Activated CD8-positive, alpha-beta memory T cell treated with anti-CD3 and anti-CD28 coated beads for 36 hours (primary cell): ENCODE results near the gene USP47. TPM values are rescaled to one million over a fixed set of nuclear protein-coding genes. Genes with fewer than 3 reads are reported as not detected.
"Not testable (repeated sequence)": the region's sequence is repeated elsewhere in the genome, so short reads cannot be mapped to it uniquely, and the experiment has no call there.

Source experiments
- CTCF ChIA-PET: fragments of 350-600 bp; sonication (Branson Sonifier 250); formaldehyde crosslinking; loops from one replicate; lab custom pipeline; 2021; ENCODE audit warnings: antibody characterized with exemption; lab: Charles Lee
- POLR2A ChIA-PET: fragments of 350-600 bp; sonication (Branson Sonifier 250); formaldehyde crosslinking; loops from one replicate; lab custom pipeline; 2021; ENCODE audit warnings: antibody characterized with exemption; lab: Charles Lee
- total RNA-seq, 2 experiments: library from RNA; stranded (reverse); gene quantifications; one replicate each; pipeline ENCODE4 v1.2.3, GENCODE V29; 2021

Gene USP47
- total RNA-seq, 2 experiments from 2014 or later = 43.9 to 47.2 TPM

- POLR2A ChIA-PET = no interaction called here
Measured at GRCh38 chr11:11822946-11823345, 18.8 kb upstream of the USP47 start.

DNA sequence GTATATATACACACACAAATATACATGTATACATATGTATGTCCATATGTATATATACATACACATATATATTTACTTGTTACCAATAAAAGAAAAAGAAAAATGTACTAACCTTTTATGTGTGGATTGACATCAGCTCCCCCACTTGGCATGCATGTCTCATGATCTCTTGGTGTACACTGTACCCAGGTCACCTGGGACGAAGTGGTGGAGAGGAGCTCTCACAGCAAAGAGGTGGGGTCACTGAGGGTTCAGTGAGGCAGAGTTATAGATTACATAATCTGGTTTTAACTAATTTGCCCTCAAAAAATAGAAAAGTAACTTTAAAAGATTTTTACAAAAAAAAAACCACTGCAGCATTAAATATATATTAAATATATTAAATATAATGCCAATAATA is 15.5 kb upstream of the USP47 start:
- ChIA-PET CTCF (interaction anchor here (0.8 kb wide), 1 partner anchor 8 kb away, joined by 3 read pairs; no protein-coding TSS in a partner anchor), POLR2A (no interaction called here)

More at GRCh38 chr11:11822946-11823345, 18.8 kb upstream of the USP47 start:
- CTCF ChIA-PET = no interaction called here

GRCh38 chr11:11827272-11827671 is 14.5 kb upstream of the USP47 start:
- ChIA-PET POLR2A (no interaction called here), CTCF (interaction anchor here (0.8 kb wide), 1 partner anchor 9 kb away, joined by 3 read pairs; no protein-coding TSS in a partner anchor)

DNA sequence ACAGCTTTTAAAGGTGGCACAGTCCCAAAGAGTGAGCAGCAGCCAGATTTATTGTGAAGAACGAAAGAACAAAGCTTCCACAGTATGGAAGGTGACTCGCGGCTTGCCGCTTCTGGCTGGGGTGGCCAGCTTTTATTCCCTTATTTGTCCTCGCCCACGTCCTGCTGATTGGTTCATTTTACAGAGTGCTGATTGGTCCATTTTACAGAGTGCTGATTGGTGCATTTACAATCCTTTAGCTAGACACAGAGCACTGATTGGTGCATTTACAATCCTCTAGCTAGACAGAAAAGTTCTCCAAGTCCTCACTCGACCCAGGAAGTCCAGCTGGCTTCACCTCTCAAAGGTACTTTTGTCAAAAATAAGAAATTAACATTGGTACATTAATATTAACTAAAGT is 10.4 kb upstream of the USP47 start:
- POLR2A ChIA-PET, CTCF ChIA-PET: not testable (repeated sequence)

GRCh38 chr11:11836676-11837231 is 5.0 kb upstream of the USP47 start:
- ChIA-PET POLR2A (no interaction called here), CTCF (no interaction called here)

DNA sequence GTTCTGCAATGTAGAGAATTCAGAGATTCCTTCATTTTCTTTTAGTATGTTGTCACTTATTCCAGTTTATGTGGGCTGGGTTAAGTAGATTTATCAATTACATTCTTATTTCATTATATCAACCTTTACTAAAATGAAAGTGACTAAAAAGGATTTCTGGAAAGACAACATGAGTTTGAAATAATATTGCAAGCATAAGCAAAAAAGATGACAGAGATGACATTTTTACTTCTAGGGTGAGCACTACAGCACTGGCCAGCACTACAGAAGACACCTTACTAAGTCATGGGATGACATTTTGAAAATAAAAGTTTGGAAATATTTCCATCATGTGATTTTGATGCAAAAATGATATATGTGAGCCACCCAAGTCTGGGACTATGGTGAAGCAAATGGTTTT is 2.1 kb upstream of the USP47 start:
- CTCF ChIA-PET = no interaction called here
- POLR2A ChIA-PET = no interaction called here

DNA sequence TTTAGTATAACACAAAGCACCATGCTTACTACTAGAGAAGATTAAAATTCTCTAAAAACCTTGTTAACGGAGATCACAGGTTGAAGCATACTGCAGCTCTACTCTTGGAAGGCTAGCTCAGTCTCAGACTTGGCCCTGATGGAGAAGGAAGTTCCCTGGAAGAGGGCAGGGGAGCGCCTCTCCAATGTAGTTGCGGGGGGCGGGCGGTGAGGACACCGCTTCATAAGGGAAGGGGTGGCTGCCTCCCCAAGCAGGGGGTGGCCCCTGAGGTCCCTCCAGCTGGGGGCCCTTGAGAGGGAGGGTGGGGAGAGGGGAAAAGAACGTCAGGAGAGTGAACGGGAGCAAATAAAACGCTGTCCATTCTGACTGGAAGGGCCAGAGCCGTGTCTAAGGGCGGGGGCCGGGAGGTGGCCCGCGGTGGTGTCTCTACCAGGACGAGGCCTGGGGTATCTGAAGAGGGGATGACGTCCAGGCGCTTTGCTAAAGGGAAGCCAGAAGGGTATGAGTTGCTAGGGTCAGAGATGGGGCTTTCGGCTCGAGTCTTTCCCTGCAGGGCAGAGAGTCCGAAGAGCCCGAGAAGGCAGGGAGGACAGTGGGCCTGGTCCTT is 553 bp upstream of the USP47 start:
- POLR2A ChIA-PET = interaction anchor here (0.7 to 2.6 kb wide), 2 partner anchors 323 to 1032 kb away, joined by 3 to 11 read pairs; partner anchors contain the start of gene EIF4G2
- CTCF ChIA-PET = interaction anchor here (0.6 to 2.4 kb wide), 3 partner anchors 13 to 55 kb away, joined by 3 to 8 read pairs (median 4); no protein-coding TSS in a partner anchor

- ChIA-PET POLR2A (interaction anchor here (1.0 to 2.6 kb wide), 2 partner anchors 14 to 1033 kb away, joined by 9 to 11 read pairs; partner anchors contain the start of gene EIF4G2), CTCF (interaction anchor here (1.5 to 2.4 kb wide), 2 partner anchors 12 to 33 kb away, joined by 4 to 8 read pairs; no protein-coding TSS in a partner anchor)
Measured at GRCh38 chr11:11842421-11843008, 743 bp downstream of the USP47 start.

DNA sequence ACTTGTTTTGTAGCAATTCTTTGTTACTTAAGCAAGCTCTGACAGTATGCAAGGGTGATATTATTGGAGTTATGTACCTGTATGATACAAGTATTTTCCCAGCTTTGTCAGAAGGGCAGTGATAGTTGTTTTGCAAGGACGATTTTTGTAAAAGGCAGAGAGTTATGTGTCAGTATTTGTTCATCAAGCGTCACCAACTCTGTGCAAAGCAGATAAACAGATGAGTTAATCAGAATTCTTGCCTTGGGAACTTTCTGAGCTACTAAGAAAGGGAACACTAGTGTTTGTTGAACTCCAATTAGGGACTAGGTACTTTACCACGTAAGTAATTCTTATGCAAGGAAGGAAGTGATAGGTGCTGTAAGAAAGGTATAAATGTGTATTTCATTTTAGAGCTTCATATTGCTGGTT is 1.4 kb downstream of the USP47 start:
- ChIA-PET CTCF (interaction anchor here (0.9 to 1.1 kb wide), 2 partner anchors 266 to 985 kb away, joined by 3 read pairs; partner anchors contain the start of gene ZBED5), POLR2A (interaction anchor here (2.6 kb wide), 1 partner anchor 1034 kb away, joined by 11 read pairs; the partner anchor contains the start of gene EIF4G2)

- ChIA-PET CTCF (interaction anchor here (0.9 to 1.1 kb wide), 2 partner anchors 266 to 986 kb away, joined by 3 read pairs; partner anchors contain the start of gene ZBED5), POLR2A (interaction anchor here (2.6 kb wide), 1 partner anchor 1034 kb away, joined by 11 read pairs; the partner anchor contains the start of gene EIF4G2)
Measured at GRCh38 chr11:11843642-11844041, 1.9 kb downstream of the USP47 start.

- POLR2A ChIA-PET = no interaction called here
Measured at GRCh38 chr11:11844272-11844671, 2.5 kb downstream of the USP47 start.

GRCh38 chr11:11845071-11845470 is 3.3 kb downstream of the USP47 start:
- ChIA-PET CTCF (no interaction called here), POLR2A (no interaction called here)

More at GRCh38 chr11:11844272-11844671, 2.5 kb downstream of the USP47 start:
- CTCF ChIA-PET = interaction anchor here (1.1 kb wide), 1 partner anchor 986 kb away, joined by 3 read pairs; the partner anchor contains the start of gene ZBED5

- ChIA-PET CTCF (no interaction called here), POLR2A (no interaction called here)
Measured at GRCh38 chr11:11845551-11845950, 3.8 kb downstream of the USP47 start.

DNA sequence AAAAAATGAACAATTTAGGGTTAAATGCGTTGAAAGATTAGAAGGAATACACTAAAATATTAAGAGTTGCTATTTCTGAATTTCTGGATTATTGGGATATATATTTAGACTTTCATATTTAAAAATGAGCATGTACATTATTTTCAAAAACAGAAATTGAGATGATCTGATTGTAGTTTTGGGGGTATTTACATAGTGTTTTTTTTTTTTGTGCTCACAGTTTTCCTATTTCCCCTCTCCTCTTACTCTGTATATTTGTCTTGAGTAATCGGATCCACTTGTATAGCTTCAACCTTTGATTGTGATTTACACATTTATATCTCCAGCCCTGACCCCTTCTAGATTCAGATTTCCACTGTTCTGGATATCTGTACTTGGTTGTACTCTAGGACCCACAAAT is 5.3 kb downstream of the USP47 start:
- POLR2A ChIA-PET = no interaction called here
- CTCF ChIA-PET = interaction anchor here (0.6 kb wide), 1 partner anchor 501 kb away, joined by 3 read pairs; no protein-coding TSS in a partner anchor

- CTCF ChIA-PET = interaction anchor here (1.3 to 1.9 kb wide), 2 partner anchors 48 to 51 kb away, joined by 5 to 9 read pairs; no protein-coding TSS in a partner anchor
- POLR2A ChIA-PET = no interaction called here
Measured at GRCh38 chr11:11848891-11849746, 7.3 kb downstream of the USP47 start.

DNA sequence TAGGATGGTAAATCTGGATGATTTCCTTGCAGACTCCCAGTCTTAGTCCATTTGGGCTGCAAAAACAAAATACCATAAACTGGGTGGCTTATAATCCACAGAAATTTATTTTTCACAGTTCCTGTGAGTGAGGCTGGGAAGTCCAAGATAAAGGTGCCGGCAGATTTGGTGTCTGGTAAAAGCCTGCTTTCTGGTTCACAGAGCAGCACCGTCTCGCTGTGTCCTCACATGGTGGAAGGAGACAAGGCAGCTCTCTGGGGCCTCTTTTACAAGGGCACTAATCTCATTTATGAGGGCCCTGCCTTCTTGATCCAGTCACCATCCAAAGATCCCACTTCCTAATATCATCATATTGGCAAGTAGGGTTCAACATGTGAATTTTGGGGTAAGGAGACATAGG is 8.9 kb downstream of the USP47 start:
- CTCF ChIA-PET = no interaction called here
- POLR2A ChIA-PET = no interaction called here

GRCh38 chr11:11856638-11857037 is 14.9 kb downstream of the USP47 start:
- POLR2A ChIA-PET = interaction anchor here (1.2 kb wide), 1 partner anchor 14 kb away, joined by 9 read pairs; no protein-coding TSS in a partner anchor
- CTCF ChIA-PET = no interaction called here

- POLR2A ChIA-PET = interaction anchor here (1.2 kb wide), 1 partner anchor 15 kb away, joined by 9 read pairs; no protein-coding TSS in a partner anchor
- CTCF ChIA-PET = no interaction called here
Measured at GRCh38 chr11:11857769-11858168, 16.0 kb downstream of the USP47 start.

DNA sequence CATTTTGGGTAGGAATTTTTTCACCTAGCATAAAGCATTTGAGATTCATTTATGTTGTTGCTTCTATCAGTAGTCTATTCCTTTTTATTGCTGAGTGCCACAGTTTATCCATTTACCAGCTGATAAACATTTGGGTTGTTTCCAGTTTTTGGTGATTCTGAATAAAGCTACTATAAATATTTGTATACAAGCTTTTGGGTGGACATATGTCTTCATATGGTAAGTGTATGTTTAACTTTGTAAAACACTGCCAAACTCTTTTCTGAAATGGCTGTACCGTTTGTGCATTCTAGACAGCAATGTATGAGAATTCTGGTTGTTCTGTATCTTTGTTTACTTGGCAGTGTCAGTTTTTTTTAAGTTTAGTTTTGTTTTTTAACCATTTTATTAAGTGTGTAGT is 16.9 kb downstream of the USP47 start:
- POLR2A ChIA-PET = no interaction called here
- CTCF ChIA-PET = no interaction called here
